Stimulated activated CD4-positive, alpha-beta T cell treated with anti-CD3 and anti-CD28 coated beads, Interleukin-1b, Interleukin-23, amount 100 ng/mL, for 24 hours (primary cell): ENCODE results near the gene PSMB2.
A peak's percentile ranks its signal among the peaks of the same experiment; 100 is the strongest.

Source experiments
- DNase-seq, 4 experiments: peaks; one replicate each; pipeline ENCODE4 v3.0.0-alpha.2; 2020; ENCODE audit warnings: low read depth in 4 of 4, low spot score in 1 of 4

Gene PSMB2

DNA sequence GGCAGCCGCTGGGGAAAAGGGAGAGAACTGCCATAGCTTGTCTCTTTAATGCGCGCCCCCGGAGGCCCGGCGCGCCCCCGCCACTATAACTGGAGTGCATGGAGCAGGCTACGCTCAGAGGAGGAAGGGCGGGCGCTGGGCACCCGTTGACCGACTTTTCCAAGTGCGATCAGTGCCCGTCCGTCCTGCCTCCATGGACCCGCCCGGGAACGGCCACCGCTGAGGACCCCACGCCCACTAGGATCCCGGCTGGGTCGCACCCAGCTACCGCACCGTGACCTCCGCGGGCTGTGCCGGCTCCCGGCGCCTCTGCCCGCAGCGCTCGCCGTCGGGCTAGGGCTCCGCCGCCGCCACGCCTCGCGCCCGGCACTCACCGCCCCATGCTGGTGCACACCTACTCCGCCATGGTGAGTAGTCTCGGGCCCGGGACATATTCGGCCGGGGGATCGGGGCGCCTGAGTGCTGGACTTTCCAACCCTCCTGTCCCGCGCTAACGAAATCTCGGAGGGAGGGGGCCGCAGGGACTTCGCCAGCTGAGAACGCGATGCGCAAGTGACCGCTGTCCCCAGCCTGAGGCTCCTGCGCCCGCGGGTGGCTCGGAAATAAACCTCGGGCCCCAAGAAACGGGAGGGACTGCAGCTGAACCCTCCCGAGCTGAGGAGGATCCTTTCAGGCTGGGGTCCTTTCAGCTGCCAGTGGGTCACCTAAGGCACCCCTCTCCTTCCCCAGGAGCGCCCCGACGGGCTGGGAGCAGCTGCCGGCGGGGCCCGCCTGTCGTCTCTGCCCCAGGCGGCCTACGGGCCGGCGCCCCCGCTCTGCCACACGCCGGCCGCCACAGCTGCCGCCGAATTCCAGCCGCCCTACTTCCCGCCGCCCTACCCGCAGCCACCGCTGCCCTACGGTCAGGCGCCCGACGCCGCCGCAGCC lies 67.9 kb downstream of the PSMB2 start, which contains the start of gene TFAP2E:
Gene TFAP2E (plus strand): TSS at position 117 of the 927 bp plus-strand sequence. CDS start 264 bp downstream, at position 381.
- DNase-seq, result no peak

GRCh38 chr1:35572296-35572695 lies 69.0 kb downstream of the PSMB2 start:
- no peak for DNase-seq

DNA sequence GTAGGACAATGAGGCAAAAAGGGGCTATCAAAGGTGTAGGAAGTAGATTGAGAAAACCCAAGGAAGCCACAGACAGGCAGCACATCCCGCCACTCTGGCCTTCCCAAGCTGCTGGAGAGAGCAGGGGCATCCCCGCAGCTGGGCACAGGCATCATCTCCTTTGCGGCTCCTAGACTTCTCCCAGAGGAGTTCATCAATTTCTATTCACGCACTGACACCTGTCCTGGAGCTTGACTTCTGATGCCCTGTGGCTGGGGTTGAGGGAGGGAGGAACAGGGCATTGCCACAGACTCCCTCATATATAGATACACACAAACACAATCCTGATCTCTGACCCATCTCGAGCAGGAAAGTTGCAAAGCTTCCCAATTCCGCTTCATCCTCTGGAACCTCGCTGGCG lies 70.1 kb downstream of the PSMB2 start:
- DNase-seq, result no peak

DNA sequence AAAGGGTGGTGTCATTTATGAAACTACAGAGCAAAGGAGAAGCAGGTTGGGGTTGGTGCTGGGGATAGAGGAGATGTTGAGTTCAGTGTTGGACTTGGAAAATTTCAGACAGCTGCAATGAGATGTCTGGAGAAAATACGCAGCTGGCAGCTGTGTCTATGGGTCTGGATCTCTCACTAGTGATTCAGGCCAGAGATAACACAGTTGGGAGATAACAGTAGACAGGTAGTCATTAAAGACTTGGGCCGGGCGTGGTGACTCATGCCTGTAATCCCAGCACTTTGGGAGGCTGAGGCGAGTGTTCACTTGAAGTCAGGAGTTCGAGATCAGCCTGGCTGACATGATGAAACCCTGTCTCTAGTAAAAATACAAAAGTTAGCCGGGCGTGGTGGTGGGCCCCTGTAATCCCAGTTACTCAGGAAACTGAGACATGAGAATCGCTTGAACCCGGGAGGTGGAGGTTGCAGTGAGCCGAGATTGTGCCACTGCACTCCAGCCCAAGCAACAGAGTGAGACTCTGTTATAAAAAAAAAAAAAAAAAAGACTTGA lies 70.7 kb downstream of the PSMB2 start:
- no peak for DNase-seq

DNA sequence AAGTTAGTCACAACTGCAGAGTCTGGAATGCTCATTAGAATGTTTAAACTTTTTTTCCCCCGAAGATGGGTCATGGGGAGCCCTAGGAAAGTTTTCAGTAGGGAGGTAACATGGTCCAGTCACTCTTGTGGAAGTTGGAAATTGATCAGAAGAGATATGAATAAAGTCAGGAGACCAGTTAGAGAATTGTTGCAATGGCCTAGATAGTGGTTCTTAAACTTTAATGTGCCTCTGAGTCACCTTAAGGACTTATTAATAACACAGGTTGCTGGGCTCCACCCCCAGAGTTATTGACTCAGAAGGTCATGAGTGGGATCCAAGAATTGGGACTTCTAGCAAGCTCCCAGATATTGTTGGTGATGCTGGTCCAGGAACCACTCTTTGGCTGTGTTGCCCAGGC lies 71.4 kb downstream of the PSMB2 start:
- no peak for DNase-seq

GRCh38 chr1:35568975-35569395 lies 72.3 kb downstream of the PSMB2 start:
- peak in 3 of 4 experiments; percentile 38 to 44 (median 44) for DNase-seq

DNA sequence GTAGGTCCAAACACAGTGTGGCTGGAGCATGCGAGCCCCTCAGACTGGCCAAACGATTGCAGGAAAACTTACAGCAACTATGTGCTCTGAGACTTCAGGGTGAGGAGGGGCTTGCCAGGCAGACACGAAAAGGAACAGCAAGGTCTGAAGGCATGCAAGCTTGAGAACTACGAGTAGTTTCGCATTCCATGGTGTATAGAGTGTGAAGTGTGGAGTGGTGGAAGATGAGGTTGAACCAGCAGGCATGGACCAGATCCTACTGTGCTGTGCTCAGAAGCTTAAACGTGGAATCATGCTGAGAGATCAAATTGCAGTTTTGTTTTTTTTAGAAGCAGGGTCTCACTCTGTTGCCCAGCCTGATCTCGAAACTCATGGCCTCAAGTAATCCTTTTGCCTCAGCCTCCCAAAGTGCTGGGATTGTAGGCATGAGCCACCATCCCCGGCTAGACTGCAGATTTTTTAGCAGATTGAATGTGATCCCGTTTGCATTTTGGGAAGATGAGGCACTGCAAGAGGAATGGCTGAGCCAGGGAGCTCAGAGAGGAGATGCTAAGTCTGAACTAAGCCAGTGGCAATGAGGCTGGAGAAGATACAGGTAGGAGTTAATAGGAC lies 73.3 kb downstream of the PSMB2 start:
- DNase-seq, result no peak

DNA sequence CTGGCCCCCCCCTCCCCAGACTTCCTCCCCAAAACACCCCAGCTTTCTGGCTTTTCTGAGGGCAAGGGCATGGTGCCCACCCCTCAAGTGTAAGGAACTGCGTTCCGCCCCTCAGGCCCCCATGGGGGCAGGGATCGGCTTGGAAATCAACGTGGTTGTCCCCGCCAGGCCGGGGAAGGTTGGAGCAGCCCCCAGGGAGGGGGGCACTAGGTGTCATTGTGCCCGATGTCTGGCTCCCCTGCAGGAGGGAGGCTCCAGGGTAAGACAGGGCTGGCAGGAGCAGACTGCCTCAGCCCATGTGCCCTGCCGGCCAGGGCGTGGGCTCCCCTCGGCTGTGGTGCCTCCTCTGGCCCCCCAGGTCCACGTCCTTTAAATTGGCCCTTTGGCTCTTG lies 75.6 kb downstream of the PSMB2 start:
- DNase-seq, result no peak

DNA sequence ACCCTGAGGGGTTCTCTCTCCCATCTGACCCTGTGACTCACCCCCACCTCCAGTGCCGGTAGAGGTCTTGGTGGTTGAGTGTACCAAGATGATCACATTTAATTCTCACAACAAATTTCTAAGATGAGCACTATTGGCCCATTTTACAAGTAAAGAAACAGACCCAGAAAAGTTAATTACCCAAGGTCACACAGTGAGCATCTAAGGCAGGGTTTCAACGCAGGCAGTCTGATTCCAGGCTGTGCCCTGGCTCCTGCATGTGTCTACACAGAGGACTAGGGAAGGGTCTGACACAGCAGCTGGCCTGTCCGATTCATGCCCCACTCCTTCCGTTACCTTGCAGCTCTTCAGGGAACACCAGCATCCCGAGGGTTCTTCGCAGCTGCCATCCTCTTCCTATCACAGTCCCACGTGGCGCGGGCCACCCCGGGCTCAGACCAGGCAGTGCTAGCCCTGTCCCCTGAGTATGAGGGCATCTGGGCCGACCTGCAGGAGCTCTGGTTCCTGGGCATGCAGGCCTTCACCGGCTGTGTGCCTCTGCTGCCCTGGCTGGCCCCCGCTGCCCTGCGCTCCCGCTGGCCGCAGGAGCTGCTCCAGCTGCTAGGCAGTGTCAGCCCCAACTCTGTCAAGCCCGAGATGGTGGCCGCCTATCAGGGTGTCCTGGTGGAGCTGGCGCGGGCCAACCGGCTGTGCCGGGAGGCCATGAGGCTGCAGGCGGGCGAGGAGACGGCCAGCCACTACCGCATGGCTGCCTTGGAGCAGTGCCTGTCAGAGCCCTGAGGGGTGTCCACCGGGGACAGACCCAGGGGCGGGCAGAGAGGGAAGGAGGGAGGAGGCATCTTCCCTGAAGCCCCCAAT lies 76.2 kb downstream of the PSMB2 start:
- no peak for DNase-seq

DNA sequence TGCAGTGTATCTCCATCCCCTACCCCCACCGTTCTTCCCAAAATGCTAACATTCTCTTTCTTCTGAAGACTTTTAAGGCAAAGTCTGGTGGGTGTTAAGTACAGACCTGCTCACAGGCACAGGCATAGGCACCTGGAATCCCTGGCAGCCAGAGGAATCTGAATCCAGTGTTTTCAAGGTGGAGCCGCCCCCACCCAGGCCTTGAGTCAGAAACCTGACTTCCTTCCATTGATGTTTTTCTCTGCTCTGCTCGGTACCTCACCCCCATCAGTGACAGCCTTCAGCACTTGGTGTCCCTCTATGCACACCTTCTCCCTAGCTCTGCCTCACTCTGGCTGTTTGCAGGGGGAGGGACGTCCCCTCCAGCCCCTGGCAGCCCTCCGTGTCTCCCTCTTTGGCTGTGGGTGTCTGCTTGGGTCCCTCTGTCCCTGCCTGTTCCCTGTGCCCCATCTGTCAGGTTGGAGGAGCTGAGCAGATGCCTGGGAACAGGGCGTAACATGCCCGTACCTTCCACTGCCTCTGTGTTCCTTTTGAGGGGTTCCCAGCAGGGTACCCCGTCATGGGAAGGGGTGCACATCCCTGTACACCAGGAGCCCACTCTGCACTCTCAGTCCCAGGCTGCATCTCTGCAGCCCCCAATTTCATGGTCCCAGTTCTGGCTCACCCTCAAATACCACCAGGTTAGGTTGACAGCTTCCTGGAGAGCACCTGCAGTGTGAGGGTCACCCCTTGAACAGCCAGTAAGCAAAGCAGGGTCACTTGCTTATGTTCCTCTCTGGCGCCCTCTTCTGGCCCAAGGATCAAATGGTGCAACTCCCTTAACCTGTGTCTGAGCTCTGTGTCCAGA lies 77.1 kb downstream of the PSMB2 start:
- DNase-seq, result peak; percentile 58 to 76 (median 70)

- DNase-seq, result no peak
These were observed 78.2 kb downstream of the PSMB2 start for GRCh38 chr1:35563166-35563565.

DNA sequence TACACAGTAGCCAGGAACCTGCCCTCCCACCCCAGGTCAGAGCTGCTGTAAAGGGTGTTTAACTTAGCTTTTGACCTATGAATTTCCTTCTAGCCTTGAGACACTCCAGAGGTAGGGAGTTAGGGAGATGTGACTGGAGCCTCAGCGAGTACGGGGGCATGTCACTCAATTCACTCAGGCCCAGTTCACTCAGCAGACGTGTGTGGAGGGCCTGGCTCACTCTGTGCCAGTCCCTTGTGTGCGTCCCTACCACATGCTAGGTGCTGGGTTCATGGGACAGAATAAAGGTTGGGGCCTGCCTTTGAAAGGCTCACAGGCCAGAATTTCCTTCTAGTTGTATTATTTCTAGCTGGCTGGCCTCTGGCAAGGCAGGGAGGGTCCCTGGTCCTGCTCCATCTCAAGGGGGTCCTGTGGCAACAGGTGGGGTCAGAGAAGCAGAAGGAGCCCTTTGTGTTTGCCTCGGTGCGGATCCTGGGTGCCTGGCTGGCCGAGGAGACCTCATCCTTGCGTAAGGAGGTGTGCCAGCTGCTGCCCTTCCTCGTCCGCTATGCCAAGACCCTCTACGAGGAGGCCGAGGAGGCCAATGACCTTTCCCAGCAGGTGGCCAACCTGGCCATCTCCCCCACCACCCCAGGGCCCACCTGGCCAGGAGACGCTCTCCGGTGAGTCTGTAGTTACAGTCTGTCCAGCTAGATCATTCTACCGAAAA lies 79.2 kb downstream of the PSMB2 start:
- no peak for DNase-seq

- no peak for DNase-seq
These were observed 79.9 kb downstream of the PSMB2 start for GRCh38 chr1:35561297-35561971.

GRCh38 chr1:35560256-35561225 lies 80.8 kb downstream of the PSMB2 start:
- no peak for DNase-seq

- no peak for DNase-seq
These were observed 81.9 kb downstream of the PSMB2 start for GRCh38 chr1:35559317-35559944.

GRCh38 chr1:35558374-35559316 lies 82.7 kb downstream of the PSMB2 start:
- no peak for DNase-seq
